Brain microvascular endothelial cell (primary cell): Measurements from ENCODE around the gene TPSB2.

ENCODE experiments used
- DNase-seq: peaks from one replicate; pipeline ENCODE4 v3.0.0-alpha.2; 2020
- H3K27ac ChIP-seq: fragments of 250-450 bp; sonication (Bioruptor Pico); 2 replicates; pipeline ENCODE4 v1.5.1; 2020; ENCODE audit warnings: mild to moderate bottlenecking, moderate library complexity
- H3K27me3 ChIP-seq: fragments of 250-450 bp; sonication (Bioruptor Pico); replicated peaks from 2 replicates; pipeline ENCODE4 v1.5.1; 2020; ENCODE audit warnings: mild to moderate bottlenecking
- H3K36me3 ChIP-seq: fragments of 250-450 bp; sonication (Bioruptor Pico); replicated peaks from 2 replicates; pipeline ENCODE4 v1.5.1; 2020; ENCODE audit warnings: mild to moderate bottlenecking
- H3K4me3 ChIP-seq: 2 replicates; pipeline ENCODE4 v1.5.1; 2011; ENCODE audit warnings: low read depth, mild to moderate bottlenecking, control low read depth, low read length, moderate library complexity
- in situ Hi-C: cut with HindIII; loops from 2 replicates; pipeline ENCODE4 v1.10.0; 2017; ENCODE audit warnings: low sequenced_read_pairs, low pct_ligation_motif_present
- TF ChIP-seq, protein P1 (sequence below): IDR thresholded peaks from 2 replicates; pipeline ENCODE4 v1.5.1; 2011; ENCODE audit warnings: low read depth, mild to moderate bottlenecking, moderate library complexity, low read length, control low read depth, inconsistent platforms; ENCODE audit errors: missing control alignments

The TPSB2 gene

GRCh38 chr16:1224558-1224957, 5.4 kb downstream of the TPSB2 start:
- TF ChIP-seq, protein P1, sequence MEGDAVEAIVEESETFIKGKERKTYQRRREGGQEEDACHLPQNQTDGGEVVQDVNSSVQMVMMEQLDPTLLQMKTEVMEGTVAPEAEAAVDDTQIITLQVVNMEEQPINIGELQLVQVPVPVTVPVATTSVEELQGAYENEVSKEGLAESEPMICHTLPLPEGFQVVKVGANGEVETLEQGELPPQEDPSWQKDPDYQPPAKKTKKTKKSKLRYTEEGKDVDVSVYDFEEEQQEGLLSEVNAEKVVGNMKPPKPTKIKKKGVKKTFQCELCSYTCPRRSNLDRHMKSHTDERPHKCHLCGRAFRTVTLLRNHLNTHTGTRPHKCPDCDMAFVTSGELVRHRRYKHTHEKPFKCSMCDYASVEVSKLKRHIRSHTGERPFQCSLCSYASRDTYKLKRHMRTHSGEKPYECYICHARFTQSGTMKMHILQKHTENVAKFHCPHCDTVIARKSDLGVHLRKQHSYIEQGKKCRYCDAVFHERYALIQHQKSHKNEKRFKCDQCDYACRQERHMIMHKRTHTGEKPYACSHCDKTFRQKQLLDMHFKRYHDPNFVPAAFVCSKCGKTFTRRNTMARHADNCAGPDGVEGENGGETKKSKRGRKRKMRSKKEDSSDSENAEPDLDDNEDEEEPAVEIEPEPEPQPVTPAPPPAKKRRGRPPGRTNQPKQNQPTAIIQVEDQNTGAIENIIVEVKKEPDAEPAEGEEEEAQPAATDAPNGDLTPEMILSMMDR, result no peak
- in situ Hi-C loops, result no loop called here
- no peaks in the 10 kb centered on the region for H3K27me3 ChIP-seq

DNA sequence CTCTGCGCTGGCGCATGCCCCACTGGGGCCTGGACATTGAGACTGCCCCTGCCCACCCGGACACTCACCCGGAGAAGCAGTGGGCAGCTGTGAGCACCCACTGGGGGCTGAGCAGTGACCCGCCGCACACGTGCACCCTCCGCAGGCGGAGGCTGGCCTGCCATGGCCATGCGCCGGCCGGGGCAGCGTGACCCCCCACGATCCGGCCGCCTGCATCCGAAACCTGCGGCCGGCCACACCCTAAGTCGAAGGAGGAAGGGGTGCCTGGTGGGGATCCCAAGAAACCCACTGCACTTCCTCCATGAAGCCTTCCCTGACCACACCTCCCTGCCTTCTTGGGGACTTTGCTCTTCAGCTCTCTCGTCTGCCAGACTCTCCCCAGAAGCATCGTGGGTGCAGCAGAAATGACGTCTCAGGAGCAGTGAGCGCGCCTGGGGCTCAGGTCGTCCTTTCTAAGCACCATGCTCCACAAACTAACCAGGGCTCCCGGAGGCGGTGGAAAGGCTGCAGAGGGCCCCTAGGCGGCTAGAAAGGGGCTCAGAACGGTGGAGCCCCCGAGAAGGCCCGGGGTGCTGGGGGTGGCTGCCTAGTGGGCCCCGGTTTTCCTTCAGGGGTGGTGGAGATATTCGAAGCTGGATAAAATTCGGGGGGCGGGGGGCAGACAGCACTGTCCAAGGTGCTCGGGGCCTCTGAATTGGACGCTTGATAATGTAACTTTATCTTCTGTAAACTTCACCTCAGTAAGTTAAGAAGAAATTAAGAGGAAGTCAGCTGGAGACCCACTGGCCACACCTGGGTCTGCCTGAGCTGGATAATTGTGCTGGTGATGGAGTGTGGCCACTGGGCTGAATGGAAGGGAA, 6.4 kb downstream of the TPSB2 start:
- in situ Hi-C loops, result no loop called here

More at GRCh38 chr16:1224558-1224957, 5.4 kb downstream of the TPSB2 start:
- DNase-seq, result no peak
- H3K36me3 ChIP-seq, result no peaks in the 10 kb centered on the region
- H3K27ac ChIP-seq, result no peak overlapping the region
- no peak overlapping the region for H3K4me3 ChIP-seq

GRCh38 chr16:1222553-1223354, 7.2 kb downstream of the TPSB2 start:
- no peak overlapping the region for H3K4me3 ChIP-seq

More for the DNA sequence above, 6.4 kb downstream of the TPSB2 start:
- no peak for DNase-seq
- H3K36me3 ChIP-seq, result no peaks in the 10 kb centered on the region
- no peak overlapping the region for H3K4me3 ChIP-seq
- no peak overlapping the region for H3K27ac ChIP-seq
- TF ChIP-seq, protein P1, result no peak
- H3K27me3 ChIP-seq, result no peaks in the 10 kb centered on the region

GRCh38 chr16:1221628-1222552, 8.1 kb downstream of the TPSB2 start:
- H3K27ac ChIP-seq, result no peak overlapping the region
- DNase-seq, result no peak
- TF ChIP-seq, protein P1, result no peak
- in situ Hi-C loops, result no loop called here
- H3K27me3 ChIP-seq, result no peaks in the 10 kb centered on the region
- peaks cover 4% of the 10 kb centered on the region for H3K36me3 ChIP-seq
- H3K4me3 ChIP-seq, result no peak overlapping the region

More at GRCh38 chr16:1222553-1223354, 7.2 kb downstream of the TPSB2 start:
- Histone ChIP-seq H3K27me3 (no peaks in the 10 kb centered on the region), H3K36me3 (peaks cover 2% of the 10 kb centered on the region), H3K27ac (no peak overlapping the region)
- no peak for DNase-seq
- TF ChIP-seq, protein P1, result no peak
- in situ Hi-C loops, result no loop called here

DNA sequence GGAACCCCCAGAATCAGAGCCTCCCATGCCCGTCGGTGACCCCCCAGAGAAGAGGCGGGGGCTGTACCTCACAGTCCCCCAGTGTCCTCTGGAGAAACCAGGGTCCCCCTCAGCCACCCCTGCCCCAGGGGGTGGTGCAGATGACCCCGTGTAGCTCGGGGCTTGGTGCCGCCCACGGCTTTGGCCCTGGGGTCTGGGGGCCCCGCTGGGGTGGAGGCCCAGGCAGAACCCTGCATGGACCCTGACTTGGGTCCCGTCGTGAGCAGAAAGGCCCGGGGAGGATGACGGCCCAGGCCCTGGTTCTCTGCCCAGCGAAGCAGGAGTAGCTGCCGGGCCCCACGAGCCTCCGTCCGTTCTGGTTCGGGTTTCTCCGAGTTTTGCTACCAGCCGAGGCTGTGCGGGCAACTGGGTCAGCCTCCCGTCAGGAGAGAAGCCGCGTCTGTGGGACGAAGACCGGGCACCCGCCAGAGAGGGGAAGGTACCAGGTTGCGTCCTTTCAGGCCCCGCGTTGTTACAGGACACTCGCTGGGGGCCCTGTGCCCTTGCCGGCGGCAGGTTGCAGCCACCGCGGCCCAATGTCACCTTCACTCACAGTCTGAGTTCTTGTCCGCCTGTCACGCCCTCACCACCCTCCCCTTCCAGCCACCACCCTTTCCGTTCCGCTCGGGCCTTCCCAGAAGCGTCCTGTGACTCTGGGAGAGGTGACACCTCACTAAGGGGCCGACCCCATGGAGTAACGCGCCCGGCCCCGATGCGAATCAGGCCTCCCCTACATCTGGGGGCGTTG, 8.9 kb downstream of the TPSB2 start:
- TF ChIP-seq, protein P1, result no peak
- Histone ChIP-seq H3K4me3 (no peak overlapping the region), H3K36me3 (peaks cover 4% of the 10 kb centered on the region), H3K27me3 (no peaks in the 10 kb centered on the region), H3K27ac (no peak overlapping the region)
- no peak for DNase-seq
- in situ Hi-C loops, result no loop called here
